ENCODE data around the gene SDK2. TPM values are rescaled to one million over a fixed set of nuclear protein-coding genes. Genes with fewer than 3 reads are reported as not detected.

SDK2 gene
- total and polyA plus RNA-seq, 2 experiments from 2014 or later = 0.74 to 5.1 TPM

- H3K4me3 Mint-ChIP-seq = no peak overlapping the region
- H3K36me3 Mint-ChIP-seq (ENCODE audit: low read depth) = peaks cover under 1% of the 10 kb centered on the region; the same call in 1 of the 3 replicates
- no peaks in the 10 kb centered on the region for H3K27me3 ChIP-seq (ENCODE audit: insufficient read depth)
- H3K27me3 Mint-ChIP-seq (ENCODE audit: insufficient read depth, low read depth, poor library complexity) = peaks cover 2% of the 10 kb centered on the region
- no peaks in the 10 kb centered on the region for H3F3A ChIP-seq (replicated peaks; ENCODE audit: low read depth)
- no peaks in the 10 kb centered on the region for H3K9me2 ChIP-seq (ENCODE audit: insufficient read depth)
- no peak overlapping the region for H3K27ac ChIP-seq (ENCODE audit: low read depth)
- H3K36me3 ChIP-seq (ENCODE audit: insufficient read depth) = no peaks in the 10 kb centered on the region
- peaks cover 1% of the 10 kb centered on the region; the same call in 2 of the 3 replicates for H3K9me3 Mint-ChIP-seq
- no peaks in the 10 kb centered on the region for H3K4me1 ChIP-seq (ENCODE audit: insufficient read depth)
- no peaks in the 10 kb centered on the region for H4K20me1 ChIP-seq (replicated peaks; ENCODE audit: insufficient read depth)
- H2AFZ ChIP-seq = no peak overlapping the region
- H3K27ac Mint-ChIP-seq = no peak overlapping the region
- ATAC-seq = no peak
- DNase-seq (ENCODE audit: low spot score) = no peak
- no peak overlapping the region for H3K4me2 ChIP-seq
- no peaks in the 10 kb centered on the region for H3K79me2 ChIP-seq (replicated peaks; ENCODE audit: insufficient read depth)
- H3K4me3 ChIP-seq = no peak overlapping the region
- no peak for TF ChIP-seq NANOG (IDR thresholded peaks at IDR 0.05; ENCODE audit: borderline replicate concordance)
- TF ChIP-seq STAT1 (IDR thresholded peaks at IDR 0.05; ENCODE audit: unreplicated experiment) = no peak
- TF ChIP-seq JUNB (IDR thresholded peaks at IDR 0.05; ENCODE audit: unreplicated experiment) = no peak
- TF ChIP-seq ZNF114 (CRISPR knock-in tag; IDR thresholded peaks at IDR 0.05) = no peak
- TF ChIP-seq REST (IDR thresholded peaks at IDR 0.05; ENCODE audit: unreplicated experiment) = no peak
- no peak for TF ChIP-seq ZNF462 (CRISPR knock-in tag; IDR thresholded peaks at IDR 0.05)
- TF ChIP-seq CREB1 (CRISPR knock-in tag; IDR thresholded peaks at IDR 0.05; ENCODE audit: low read depth) = no peak
- TF ChIP-seq EZH2phosphoT487 (IDR thresholded peaks at IDR 0.05; ENCODE audit: unreplicated experiment) = no peak
- no peak for TF ChIP-seq POLR2AphosphoS5 (IDR thresholded peaks at IDR 0.05; ENCODE audit: low read depth)
- no peak for TF ChIP-seq CTCF (conservative IDR thresholded peaks at IDR 0.05; ENCODE audit: low read depth in 2 of 2)
- no peak for TF ChIP-seq ZNF331 (CRISPR knock-in tag; IDR thresholded peaks at IDR 0.05; ENCODE audit: low read depth)
- no peak for TF ChIP-seq EZH2 (IDR thresholded peaks at IDR 0.05; ENCODE audit: low read depth, unreplicated experiment)
- TF ChIP-seq ETS1 (IDR thresholded peaks at IDR 0.05) = no peak
- H3K4me1 Mint-ChIP-seq = peaks cover 8% of the 10 kb centered on the region
Measured at GRCh38 chr17:73467651-73468050, 176.6 kb downstream of the SDK2 start.
